SH-SY5Y (cell line): ENCODE measurements around the gene AIMP2.

ENCODE experiments used
- GATA2 ChIP-seq: IDR thresholded peaks from 2 replicates; pipeline ENCODE4 v1.6.1; 2011; ENCODE audit warnings: mild to moderate bottlenecking, low read depth, low read length
- GATA3 ChIP-seq: IDR thresholded peaks from 2 replicates; pipeline ENCODE4 v1.6.1; 2011; ENCODE audit warnings: low read depth, mild to moderate bottlenecking, low read length, moderate library complexity

DNA sequence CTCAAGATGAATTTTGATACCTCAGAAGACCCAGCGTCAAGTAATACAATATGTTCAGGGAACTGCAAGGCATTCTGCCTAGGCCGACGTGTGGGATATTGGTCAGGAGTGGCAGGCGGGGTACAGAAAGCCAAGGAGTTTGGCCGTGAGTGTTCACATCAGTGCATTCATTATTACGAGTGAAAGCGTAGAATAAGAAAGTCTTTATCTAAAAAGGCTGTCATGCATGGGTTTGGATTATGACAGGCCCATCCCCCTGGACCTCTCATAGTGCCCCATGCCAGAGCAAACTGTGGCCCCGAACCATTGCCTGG, 7.5 kb downstream of the AIMP2 start:
- TF ChIP-seq GATA2 (no peak), GATA3 (no peak)
